Caki2 (cell line): ENCODE data around the gene ARPP19. TPM values are rescaled to one million over a fixed set of nuclear protein-coding genes. Genes with fewer than 3 reads are reported as not detected.
"Not testable (repeated sequence)": the region's sequence is repeated elsewhere in the genome, so short reads cannot be mapped to it uniquely, and the experiment has no call there.

Experiments
- DNase-seq: peaks from one replicate; pipeline ENCODE4 v3.0.0-alpha.2; 2015; ENCODE audit warnings: low read depth
- in situ Hi-C: cut with HindIII; loops from 2 replicates; pipeline ENCODE4 v1.10.0; 2016; ENCODE audit warnings: low sequenced_read_pairs, low pct_unique_long_range_greater_than_20kb, mixed read lengths
- total RNA-seq: library from RNA; depleted of rRNA; stranded (reverse); fragments of >200 nt; shearing (Covaris generic); gene quantifications from 2 replicates; pipeline ENCODE4 v1.2.3, GENCODE V29; 2014; ENCODE audit warnings: low replicate concordance; rRNA removed

ARPP19 gene, protein sequence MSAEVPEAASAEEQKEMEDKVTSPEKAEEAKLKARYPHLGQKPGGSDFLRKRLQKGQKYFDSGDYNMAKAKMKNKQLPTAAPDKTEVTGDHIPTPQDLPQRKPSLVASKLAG
- total RNA-seq = 44.3 and 69.4 TPM in 2 replicates

DNA sequence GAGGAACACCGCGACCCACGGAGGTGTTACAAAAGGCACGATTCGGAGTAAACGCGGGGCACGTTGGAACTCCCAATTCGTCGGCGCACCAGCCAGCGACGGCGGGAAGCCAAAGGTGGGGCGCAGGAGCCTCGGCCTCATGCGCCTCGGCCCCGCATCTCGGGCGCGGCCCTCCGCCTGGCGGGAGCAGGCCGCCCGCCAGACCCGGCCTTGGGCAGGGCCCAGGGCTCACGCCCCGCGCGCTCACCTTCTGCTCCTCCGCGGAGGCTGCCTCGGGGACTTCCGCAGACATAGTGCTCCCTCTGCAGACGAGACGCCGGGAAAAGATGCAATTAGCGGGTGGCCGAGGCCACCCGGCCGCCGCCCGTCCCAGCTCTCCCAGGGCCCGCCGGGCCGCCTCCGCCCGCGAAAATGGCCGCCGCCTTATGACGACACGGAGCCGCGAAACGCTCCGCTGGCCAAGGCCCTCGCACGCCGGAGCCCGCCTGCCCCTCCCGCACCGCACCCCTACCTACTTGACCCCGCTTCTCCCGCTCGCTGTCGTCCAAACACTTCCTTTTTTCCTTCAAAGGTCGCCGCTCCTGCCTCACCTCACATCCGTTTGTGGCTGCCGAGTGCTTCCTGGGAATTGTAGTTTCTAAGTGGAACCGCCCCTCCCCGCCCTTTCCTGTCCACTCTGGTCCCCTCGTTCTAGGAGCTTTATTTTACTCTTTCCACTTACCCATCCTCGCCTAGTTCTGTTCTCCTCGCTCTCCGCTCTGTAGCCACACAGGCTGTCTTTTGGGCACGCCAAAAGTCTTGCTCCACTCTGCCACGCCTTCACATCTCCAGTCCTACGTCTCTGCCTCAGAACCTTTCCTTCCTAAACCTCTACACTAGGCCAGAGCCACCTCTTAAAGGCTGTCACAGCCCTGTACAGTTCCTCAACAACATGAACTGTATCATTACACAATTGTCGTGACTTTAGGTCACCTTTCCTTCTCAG lies at the start of gene ARPP19:
ARPP19 (minus strand) TSS at position 430 of the 985 bp plus-strand sequence; CDS start at position 292, 138 bp downstream.
- in situ Hi-C loops = no loop called here
- peak; percentile 96 for DNase-seq

DNA sequence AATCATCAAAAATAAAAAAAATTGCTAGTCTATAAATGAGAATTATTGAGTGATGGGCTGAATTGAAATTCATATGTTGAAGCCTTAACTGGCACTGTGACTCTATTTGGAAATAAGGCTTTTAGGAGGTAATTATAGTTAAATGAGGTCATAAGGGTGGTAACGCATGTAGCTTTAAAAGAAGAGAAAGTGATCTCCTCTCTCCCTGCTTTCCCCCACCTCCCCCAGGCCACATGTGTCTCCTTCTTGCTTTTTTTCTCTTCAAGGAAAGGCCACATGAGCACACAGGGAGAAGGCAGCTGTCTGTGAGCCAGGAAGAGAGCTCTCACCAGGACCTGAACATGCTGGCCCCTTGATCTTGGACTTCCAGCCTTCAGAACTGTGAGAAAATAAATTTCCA lies 48.2 kb upstream of the ARPP19 start:
- in situ Hi-C loops = no loop called here
- no peak for DNase-seq

DNA sequence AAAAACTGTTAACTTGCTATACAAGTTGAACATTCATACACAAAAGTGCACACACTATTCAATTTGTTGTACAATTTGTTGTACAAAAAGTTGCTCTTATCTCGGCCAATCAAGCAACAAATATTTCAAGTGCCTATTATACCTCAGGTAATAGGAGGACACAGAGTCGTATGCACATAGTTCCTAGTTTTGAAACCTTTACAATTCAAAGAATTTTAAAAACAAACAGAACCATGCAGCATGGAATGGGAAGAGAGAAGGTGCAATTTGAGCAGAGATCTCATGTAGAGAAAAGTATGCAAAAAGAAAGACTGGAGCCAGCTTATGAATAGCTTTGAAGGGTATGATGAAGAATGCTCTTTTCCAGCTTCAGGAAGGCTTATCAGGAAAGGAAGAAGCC lies 46.5 kb upstream of the ARPP19 start:
- no peak for DNase-seq
- in situ Hi-C loops = no loop called here

DNA sequence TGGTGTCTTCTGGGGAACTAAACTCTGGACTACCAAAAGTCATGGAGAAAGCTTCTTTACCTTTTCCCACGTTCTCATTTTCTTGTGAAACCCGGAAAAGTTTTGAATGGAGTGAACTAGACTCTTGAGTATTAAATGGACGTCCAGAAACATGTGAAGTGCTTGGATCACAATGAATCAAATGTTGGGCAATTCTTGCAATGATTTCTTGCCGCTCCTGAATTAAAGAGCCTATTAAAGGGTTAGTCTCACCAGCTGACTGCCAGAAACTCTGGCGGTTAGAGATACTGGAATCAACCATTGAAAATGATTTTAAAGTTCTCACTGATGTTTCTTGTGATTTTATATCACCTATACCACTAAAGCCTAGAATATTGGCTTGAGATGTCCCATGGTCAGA lies 40.8 kb upstream of the ARPP19 start:
- in situ Hi-C loops = no loop called here
- DNase-seq = no peak

DNA sequence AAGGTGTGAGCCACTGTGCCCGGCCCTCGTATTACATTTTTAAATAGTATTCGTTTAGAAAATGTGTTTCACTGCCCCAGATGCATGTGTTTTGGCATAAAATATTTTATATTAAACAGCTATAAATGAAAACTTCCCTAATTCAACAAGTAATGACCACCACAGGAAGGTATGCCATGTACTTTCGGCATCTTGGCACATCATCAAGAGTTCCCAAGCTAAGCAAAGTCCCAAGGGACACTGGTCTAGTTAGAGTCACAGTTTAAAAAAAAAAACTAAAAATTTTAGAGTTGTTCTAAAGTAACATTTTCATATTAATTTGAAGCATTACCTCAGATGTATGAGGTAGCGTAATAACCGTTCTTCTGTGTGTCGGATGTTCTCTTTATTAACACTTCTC lies 15.6 kb upstream of the ARPP19 start:
- no peak for DNase-seq
- in situ Hi-C loops = no loop called here

DNA sequence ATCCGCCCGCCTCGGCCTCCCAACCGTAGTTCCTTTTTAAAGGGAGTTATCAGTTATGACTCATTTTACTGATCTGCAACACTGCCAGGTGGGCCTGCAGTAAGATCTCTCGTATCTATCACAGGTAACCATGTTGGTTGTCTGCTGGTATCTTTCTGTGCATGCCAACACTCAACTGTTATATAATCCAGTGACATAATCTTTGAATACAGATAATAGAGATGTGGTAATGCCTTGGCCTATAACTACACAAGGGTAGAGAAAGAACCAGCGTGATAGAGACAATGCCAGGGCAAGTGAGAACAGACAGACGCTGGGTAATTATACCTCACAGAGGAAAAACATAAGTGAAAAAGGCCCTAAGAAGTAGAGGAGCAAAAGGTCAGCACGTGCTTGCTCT lies 11.0 kb upstream of the ARPP19 start:
- no peak for DNase-seq
- in situ Hi-C loops = no loop called here

DNA sequence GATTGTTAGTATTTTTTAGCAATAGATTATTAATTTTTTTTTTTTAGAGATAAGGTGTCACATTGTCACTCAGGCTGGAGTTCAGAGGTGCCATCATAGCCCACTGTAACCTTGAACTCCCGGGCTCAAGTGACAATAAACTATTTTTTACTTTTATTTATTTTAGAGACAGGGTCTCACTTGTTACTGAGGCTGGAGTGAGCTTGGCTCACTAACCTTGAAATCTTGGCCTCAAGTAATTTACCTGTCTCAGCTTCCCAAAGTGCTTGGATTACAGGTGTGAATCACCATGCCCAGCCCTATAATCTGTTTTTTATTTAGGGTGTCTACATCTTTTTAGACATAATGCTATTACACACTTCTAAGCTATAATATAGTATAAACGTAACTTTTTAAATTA lies 7.9 kb upstream of the ARPP19 start:
- in situ Hi-C loops = no loop called here
- DNase-seq = no peak

DNA sequence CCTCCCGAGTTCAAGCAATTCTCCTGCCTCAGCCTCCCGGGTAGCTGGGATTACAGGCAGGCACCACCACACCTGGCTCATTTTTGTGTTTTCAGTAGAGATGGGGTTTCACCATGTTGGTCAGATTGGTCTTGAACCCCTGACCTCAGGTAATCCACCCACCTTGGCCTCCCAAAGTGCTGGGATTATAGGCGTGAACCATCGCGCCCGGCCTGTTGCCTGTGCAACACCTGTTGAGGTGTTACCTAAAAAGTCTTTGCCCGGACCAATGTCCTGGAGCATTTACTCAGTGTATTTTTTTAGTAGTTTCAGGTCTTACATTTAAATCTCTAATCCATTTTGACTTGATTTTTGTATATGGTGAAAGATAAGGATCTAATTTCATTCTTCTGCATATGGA lies 6.7 kb upstream of the ARPP19 start:
- in situ Hi-C loops = not testable (repeated sequence)

DNA sequence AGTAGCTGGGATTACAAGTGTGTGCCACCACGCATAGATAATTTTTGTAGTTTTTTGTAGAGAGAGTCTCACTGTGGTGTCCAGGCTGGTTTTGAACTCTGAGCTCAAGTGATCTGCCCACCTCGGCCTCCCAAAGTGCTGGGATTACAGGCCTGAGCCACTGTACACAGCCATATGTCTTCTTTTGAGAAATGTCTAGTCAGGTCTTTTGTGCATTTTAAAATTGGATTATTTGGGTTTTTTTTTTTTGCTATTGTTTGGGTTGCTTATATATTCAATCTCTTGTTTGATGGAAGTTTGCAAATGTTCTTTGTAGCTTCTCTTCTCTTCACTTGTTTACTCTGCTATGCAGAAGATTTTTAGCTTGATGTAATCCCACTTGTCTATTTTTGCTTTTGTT lies 6.2 kb upstream of the ARPP19 start:
- DNase-seq = no peak
- in situ Hi-C loops = no loop called here

More for the DNA sequence above, 6.7 kb upstream of the ARPP19 start:
- not testable (repeated sequence) for DNase-seq

DNA sequence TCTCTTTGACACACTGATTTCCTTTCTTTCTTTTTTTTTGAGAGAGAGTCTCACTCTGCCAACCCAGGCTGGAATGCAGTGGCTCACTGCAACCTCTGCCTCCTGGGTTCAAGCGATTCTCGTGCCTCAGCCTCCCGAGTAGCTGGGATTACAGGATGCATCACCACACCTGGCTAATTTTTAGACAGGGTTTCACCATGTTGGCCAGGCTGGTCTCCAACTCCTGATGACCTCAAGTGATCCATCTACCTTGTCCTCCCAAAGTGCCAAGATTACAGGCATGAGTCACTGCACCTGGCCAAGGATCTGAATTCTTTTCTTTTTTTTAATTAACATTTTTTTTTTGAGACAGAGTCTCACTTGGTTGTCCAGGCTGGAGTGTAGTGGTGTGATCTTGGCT lies 5.8 kb upstream of the ARPP19 start:
- in situ Hi-C loops = not testable (repeated sequence)

DNA sequence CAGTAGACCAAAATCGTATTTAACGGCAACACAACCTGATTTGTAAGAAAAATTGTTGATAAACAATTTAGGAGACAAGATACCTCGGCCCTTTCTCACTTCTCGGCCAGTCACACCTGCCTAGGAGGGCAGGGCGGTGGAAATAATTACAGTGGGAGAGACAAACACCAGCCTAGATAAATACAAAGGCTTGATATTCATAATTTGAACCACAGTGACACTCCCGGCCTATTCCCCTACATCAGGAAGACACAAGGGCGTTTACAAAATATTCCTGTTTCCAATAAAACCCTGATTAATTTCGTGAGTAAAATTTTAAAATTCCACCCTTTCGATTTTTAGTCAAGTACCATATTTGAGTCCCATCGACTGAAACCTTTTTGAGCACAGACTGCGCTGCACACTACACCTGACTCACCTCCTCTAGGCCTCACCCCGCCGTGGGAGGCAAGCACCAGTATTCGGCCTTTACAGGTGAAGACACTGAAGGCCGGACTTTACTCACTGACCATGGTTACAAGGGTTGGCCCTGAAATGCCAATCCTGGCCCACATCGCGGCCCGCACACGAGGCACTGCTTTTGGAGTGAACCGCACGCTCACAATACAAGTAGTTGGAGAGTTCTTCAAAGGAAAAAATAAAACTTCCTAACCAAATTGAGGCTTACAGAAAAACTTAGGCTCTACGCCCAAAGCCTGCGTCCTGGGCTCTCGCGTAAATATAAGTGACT lies 794 bp downstream of the ARPP19 start:
- DNase-seq = no peak
- in situ Hi-C loops = no loop called here

More for the DNA sequence above, 5.8 kb upstream of the ARPP19 start:
- DNase-seq = not testable (repeated sequence)

DNA sequence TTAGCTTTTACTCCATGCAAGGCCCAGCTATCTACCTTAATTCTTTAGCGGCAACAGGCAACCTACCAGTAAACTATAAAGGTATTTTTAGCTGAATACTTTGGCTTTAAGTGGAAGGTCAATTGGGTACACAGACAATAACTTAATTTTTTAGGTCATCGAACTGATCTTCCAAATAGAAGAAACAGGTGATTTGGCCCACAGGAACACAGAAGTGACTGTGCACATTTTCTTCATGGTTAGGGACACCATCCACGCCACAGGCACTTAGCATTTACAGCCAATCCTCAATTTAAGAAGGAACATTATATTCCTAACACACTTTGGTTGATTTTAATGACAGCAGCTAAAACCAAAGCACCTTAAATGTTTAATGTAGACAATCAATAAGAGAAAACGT lies 1.9 kb downstream of the ARPP19 start:
- in situ Hi-C loops = no loop called here
- DNase-seq = peak; percentile 28

DNA sequence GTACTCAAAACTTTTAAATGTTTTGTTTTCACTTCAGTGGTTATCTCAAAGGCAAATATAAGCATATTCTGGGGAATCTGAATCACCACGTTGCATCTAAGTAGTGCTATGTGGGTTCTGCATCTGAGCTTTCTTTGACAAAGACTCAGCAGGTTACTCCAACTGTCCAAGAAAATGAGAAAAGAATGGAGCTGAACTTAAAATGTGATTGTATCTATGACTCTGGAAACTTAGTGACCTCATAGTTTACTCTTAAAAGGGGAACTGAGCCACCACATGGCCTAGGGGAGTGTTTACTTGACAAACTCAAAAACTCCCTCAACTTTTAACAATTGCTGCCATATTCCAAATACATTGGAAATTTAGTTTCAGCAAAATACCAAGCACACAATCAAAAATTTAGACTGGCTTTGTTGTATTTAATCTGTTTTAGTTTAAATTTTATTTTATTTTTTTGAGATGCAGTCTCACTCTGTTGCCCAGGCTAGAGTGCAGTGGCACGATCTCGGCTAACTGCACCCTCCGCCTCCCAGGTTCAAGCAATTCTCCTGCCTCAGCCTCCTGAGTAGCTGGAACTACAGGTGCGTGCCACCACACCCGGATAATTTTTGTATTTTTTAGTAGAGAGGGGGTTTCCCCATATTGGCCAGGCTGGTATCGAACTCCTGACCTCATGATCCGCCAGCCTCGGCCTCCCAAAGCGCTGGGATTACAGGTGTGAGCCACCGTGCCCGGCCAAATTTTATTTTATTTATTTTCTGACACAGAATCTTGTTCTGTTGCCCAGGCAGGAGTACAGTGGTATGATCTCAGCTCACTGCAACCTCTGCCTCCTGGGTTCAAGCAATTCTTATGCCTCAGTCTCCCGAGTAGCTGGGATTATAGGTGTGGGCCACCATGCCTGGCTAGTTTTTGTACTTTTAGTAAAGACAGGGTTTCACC lies 3.1 kb downstream of the ARPP19 start:
- in situ Hi-C loops, DNase-seq: not testable (repeated sequence)

DNA sequence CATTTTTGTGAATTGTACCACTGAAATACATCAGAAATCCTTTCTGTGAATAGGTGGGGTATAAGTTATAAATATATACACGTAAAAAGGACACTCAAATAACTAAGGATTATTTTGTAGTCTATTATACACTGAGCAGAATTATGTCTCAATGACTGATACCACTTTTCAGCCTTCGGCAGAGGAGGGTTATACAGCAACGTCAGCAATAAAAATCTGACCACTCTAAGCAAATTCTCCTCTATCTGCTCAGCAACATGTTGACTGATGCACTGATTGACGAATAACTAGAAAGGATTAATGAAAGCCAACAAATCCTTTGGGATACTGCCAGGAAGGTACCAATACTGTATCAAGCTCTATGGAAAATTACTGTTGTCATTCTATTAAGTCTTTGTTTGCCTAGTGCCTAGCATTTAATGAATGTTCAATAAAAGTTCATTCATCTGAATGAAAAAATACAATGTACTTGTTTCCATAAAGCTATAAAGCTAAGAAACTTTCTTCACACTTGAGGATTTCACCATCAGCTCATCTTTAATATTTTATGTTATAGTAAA lies 5.2 kb downstream of the ARPP19 start:
- DNase-seq = no peak
- in situ Hi-C loops = no loop called here

DNA sequence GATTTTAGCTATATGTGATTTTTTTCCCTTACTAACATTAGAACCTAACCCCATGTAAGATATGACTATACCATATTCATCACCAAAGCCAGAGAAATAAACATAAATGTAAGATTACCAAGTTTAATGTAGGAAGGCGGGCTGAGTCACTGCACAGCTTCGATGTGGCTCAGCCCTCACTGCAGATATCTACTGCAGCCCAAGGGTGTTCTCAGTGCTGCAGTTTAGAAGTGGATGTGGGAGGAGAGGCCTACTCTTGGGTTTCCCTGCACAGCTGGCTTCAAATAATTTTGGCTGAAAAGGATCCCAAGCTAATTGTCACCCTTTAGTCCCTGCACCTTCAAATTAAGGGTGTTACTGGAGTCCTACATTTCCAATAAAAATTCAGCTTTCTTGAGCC lies 9.3 kb downstream of the ARPP19 start:
- in situ Hi-C loops = no loop called here
- DNase-seq = no peak

DNA sequence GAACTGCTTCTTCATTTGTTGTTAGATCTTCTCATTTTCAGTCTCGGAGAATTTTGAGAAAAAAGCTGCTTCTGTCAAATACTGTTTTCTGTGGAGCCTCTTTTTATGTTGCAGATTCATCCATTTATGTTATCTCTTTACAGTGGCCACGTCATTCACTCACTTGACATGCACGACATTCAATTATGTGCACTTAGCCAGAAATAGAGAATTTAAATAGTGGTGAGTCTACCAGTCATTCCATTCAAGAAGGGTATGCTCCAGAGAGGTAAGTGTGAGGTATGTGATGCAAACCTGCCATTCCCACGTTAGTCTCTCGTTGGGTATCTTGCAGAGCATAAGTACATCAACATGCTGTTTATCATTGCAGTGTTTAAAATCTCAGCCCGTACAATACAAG lies 9.8 kb downstream of the ARPP19 start:
- in situ Hi-C loops = no loop called here
- DNase-seq = no peak

DNA sequence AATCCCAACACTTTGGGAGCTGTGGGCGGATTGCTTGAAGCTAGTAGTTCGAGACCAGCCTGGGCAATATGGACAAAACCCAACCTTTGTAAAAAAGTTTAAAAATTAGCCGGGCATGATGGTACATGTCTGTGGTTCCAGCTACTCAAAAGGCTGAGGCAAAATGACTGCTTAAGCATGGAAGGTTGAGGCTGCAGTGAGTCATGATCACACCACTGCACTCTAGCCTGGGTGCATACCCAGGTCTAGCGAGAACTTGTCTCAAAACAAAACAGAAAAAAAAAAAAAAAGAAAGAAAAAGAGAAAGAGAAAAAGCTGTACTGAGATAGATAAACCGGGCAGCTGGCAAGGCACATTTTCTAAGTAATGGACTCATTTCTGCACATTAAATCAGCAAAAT lies 10.6 kb downstream of the ARPP19 start:
- in situ Hi-C loops = no loop called here
- DNase-seq = peak; percentile 79

DNA sequence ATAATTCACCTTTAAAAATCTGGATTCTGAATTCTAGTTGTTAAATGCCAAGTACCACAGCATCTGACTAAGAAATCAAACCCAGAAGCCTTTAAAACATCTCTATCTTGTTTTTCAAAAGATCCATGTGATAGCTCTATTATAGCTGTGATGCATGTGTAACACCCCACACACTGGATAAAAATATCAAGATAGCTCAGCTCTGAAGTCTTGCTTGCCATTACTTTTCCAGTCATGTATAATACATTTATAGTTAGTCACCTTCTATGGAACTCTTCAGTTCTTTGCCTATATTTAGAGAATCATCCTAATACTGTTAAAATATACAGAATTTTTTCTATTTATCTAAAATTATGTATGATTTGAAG lies 11.6 kb downstream of the ARPP19 start:
- no peak for DNase-seq

More for the DNA sequence above, 11.6 kb downstream of the ARPP19 start:
- in situ Hi-C loops = no loop called here
